GM21360 (cell line): ENCODE data around the gene SAFB.
"Not testable (repeated sequence)": the region's sequence is repeated elsewhere in the genome, so short reads cannot be mapped to it uniquely, and the experiment has no call there.

ENCODE experiments used
- ATAC-seq: cut with Tn5 transposase; IDR thresholded peaks from one replicate; pipeline ENCODE4 v1.9.1; 2021; ENCODE audit warnings: mild to moderate bottlenecking, moderate library complexity; ENCODE audit not compliant: unreplicated experiment

The SAFB gene

DNA sequence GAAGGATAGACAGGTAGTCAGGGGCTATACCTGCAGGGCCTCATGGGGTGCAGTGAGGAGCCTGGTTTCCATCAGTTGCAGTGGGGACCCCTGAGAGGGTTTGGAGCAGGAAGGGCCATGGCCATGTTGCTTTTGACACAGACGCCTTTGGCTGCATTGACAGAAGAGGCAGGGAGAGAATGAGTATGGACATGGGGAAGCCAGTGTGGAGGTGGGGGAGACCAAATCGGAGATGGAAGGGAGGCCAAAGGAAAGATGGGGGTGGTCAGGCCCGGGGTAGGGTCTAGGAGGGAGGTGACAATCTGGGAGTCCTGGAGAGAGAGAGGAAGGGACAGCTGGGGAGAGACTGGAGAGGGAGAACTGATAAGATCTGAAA, 59.2 kb downstream of the SAFB start:
- ATAC-seq = no peak

DNA sequence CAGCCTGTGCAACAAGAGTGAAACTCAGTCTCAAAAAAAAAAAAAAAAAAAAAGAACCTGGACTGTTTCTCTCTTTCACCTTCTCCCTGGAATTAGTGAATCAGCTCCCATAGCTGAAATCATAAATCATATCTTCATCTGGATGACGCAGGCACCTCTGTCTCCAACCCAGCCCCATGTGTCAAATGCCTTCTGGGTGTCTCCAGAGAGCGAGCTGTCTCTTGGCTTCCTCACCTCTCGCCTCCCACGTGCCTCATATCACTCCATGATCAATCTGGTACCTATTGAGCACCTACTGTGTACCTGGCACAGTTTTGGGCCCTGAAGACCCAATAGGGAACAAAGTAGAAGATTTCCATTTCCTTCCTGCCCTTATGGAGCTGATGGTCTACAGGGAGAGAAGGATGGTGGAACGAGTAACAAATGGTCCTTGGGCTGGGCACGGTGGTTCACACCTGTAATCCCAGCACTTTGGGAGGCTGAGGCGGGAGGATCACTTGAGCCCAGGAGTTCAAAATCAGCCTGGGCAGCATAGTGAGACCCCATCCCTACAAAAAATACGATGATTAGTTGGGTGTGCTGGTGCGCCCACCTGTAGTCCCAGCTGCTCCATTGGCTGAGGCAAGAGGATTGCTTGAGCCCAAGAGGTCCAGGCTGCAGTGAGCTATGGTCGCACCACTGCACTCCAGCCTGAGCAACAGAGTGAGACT, 60.4 kb downstream of the SAFB start:
- ATAC-seq = no peak

DNA sequence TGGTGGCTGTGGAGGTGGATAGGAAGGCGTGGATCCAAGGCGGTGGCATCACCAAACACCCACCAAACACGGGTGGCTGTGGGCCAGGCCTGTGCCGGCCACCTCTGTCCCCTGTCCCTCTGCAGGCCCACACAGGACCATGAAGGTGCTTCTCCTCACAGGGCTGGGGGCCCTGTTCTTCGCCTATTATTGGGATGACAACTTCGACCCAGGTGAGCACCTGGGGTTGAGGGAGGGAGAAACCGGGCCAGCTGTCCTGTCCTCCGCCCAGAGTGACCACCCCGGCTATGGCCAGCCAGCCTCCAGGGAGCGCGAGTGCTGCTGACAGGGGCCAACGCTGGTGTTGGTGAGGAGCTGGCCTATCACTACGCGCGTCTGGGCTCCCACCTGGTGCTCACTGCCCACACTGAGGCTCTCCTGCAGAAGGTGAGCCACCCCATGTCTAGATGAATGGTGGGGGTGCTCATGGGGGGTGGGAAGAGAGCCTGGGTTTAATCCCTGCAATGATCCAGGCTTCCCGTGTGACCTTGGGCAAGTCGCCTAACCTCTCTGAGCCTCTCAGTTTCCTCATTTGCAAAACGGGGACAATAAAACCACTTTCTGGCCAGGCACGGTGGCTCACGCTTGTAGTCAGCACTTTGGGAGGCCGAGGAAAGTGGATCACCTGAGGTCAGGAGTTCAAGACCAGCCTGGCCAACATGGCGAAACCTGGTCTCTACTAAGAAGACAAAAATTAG, 62.0 kb downstream of the SAFB start:
- ATAC-seq = no peak

DNA sequence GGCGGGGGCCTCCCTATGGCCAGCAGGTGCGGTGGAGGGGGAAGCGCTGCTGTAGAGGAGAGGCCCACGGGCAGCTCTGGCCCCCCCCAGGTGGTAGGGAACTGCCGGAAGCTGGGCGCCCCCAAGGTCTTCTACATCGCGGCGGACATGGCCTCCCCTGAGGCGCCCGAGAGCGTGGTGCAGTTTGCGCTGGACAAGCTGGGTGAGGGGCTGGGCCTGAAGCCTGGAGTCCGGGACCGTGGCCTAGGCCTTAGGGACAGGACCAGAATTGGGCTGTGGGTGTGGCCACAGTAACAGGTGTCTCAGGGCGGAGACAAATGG, 63.4 kb downstream of the SAFB start:
- ATAC-seq = peak; percentile 1

DNA sequence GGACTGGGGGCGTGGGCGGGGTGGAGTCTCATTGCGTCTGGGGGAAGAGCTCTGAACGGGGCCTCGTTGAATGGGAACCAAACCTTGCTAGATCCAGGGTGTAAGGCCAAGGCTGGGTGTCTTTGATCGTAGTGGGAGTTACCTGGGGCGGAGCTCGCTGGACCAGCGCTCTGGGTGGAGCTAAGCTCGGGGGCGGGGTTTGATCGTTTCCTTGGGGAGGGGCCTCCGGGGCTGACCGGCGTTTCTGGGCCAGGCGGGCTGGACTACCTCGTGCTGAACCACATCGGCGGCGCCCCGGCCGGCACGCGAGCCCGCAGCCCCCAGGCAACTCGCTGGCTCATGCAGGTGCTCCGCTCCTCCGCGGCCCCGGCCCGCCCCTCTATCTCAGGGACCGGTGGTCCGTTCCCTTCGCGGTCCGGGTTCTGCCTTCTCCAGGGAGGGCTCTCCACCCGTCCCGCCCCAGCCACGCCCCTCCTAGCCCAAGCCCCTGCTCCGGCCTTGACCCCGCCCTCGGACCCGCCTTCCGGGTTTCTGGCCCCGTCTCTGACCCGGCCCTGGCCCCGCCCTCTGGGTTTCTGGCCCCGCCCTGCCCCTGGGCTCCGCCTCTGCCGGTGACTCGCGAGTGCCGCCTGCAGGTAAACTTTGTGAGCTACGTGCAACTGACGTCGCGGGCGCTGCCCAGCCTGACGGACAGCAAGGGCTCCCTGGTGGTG, 63.9 kb downstream of the SAFB start:
- ATAC-seq = peak; percentile 44

DNA sequence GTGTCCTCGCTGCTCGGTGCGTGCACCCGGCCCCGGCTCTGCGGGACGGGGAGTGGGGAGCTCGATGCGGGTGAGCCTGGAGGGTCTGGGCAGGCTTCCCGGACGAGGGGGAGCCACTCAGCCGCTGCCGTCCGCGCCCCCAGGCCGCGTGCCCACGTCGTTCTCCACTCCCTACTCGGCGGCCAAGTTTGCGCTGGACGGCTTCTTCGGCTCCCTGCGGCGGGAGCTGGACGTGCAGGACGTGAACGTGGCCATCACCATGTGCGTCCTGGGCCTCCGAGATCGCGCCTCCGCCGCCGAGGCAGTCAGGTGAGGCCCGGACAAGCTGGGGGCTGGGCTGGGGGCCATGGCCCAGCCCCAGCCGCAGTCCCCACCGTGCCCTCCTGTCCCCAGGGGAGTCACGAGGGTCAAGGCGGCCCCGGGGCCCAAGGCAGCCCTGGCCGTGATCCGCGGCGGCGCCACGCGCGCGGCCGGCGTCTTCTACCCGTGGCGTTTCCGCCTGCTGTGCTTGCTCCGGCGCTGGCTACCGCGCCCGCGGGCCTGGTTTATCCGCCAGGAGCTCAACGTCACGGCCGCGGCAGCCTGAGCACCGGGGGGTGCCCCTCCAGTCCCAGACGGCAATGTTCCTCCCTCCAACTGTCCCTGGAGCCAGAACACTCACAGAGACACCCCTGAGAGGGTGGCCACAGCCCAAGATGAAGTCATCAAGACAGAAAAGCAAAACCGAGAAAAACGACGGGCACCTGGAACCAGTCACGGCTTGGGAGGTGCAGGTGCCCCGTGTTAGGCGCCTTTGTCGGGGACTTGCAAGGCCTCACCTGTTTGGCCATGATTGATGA, 64.7 kb downstream of the SAFB start:
- ATAC-seq = no peak

DNA sequence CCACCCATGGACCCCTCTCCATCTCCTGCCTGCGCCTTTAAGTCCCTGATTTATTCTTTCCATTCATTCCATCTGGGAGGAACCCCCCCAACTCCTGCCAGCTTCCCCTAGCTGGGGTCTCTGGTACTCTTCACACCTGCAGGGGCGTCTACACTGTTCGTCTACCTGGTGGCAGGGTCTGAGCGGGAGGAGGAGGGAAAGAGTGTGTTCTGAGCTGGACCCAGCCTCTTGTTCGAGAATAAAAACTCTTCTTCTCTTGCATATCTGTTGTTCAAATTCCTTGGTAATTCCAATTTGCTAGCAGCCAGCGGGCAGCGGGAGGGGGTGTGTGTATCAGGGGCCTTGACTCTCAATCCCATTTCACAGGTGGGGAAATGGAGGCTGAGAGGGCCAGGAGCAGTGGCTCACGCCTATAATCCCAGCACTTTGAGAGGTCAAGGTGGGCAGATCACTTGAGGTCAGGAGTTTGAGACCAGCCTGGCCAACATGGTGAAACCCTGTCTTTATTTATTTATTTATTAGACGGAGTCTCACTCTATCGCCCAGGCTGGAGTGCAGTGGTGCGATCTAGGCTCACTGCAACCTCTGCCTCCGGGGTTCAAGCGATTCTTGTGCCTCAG, 65.5 kb downstream of the SAFB start:
- ATAC-seq = not testable (repeated sequence)

DNA sequence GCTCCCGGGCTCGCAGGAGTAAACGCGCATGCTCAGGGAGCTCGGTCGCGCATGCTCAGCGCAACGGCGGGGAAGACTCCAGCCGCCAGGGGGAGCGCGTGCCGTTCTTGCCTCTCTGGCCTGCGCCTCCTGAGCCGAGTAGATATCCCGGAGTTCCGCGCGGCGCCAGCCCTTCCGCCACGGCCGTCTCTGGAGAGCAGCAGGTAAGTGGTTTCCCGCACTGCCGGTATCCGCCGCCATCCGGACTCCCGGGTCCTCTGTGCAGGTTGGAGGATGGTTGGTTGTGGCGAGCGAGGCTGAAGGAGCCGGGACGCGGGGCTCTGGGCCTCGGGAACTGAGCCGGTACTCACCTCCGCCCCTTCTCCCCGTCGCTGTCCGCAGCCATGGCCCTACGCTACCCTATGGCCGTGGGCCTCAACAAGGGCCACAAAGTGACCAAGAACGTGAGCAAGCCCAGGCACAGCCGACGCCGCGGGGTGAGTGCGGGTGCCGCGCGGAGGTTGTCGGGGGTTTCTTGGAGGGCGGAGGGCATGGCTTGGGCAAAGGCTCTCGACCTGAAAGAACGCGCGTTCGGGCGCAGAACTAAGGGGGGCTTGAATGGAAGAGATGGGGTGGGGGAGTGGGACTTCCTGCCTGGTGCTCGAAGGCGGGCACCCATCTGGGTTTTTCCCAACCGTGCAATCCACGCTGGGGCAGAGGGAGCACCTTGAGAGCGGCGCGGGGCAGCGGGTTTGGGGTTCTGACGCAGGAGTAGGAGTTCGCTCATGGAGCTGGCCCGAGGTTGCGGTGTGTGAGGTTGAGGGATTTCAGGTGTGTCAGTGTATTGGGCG, 67.5 kb downstream of the SAFB start, which contains the start of gene RPL36:
RPL36 (plus strand) TSS at position 171 of the 830 bp plus-strand sequence; CDS start at position 384, 213 bp downstream.
- peak; percentile 35 for ATAC-seq

DNA sequence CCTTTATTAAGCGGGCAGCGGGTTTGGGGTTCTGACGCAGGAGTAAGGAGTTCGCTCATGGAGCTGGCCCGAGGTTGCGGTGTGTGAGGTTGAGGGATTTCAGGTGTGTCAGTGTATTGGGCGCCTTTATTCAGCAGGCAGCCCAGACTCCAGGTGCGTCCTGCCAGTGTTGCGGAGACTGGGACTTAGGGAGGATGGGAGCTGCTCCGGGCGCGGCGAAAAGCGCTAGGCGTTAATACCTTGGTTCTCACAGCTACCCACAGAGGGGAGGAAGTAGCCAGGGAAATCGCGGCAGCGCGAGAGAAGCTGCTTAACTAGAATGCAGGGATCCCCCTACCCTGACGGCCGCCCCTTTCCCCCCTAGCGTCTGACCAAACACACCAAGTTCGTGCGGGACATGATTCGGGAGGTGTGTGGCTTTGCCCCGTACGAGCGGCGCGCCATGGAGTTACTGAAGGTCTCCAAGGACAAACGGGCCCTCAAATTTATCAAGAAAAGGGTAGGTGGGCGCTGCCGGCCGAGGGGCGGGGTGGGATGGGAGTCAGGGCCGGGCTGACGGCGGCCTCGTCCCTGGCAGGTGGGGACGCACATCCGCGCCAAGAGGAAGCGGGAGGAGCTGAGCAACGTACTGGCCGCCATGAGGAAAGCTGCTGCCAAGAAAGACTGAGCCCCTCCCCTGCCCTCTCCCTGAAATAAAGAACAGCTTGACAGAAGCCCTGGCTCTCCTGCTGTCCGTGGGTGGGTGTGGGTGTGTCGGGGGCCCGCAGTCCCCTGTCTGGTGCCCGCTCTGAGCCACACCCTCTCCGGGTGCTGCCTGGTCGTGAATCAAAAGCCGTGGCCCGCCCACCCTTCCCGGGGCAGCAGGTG, 68.3 kb downstream of the SAFB start:
- ATAC-seq = no peak

DNA sequence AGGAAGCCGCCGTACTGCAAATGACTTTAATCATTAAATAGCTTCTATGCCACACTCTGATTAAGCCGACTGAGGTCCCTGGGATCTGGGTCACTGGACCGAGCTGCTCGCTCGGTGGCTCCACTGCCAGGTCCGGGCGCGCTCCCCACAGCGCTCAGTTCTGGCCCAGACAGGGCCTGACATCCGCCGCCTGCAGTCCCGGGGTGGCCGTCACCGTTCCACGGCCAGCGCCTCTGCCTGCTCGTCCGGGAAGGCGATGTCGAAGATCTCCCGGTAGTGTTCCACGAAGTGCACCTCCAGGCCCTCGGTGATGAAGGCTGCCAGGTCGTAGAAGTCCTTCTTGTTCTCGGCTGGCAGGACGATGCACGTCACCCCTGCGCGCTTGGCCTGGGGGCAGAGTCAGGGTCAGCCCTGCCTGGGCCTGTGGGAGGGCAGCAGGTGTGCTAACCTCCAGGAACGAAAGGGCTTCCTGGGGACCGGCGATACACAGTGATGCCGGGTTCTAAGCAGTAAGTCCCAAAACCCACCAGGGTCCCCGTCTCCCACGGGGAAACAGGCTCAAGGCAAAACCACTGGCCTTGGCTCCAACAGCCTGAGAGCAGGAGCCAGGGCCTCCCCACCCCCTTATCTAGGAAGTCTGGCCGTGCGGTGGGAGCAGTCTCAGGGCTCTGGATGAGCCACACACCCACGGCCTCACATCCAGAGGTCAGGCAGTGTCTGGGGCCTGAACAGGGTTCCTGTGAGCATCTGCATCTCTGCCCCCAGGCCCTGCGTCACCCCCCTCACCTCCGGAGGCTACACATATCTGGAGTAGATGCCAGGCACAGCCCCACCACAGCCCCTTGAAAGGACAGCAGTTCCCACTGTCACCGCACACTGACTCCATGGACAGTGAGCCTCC, 69.2 kb downstream of the SAFB start:
- ATAC-seq = no peak

DNA sequence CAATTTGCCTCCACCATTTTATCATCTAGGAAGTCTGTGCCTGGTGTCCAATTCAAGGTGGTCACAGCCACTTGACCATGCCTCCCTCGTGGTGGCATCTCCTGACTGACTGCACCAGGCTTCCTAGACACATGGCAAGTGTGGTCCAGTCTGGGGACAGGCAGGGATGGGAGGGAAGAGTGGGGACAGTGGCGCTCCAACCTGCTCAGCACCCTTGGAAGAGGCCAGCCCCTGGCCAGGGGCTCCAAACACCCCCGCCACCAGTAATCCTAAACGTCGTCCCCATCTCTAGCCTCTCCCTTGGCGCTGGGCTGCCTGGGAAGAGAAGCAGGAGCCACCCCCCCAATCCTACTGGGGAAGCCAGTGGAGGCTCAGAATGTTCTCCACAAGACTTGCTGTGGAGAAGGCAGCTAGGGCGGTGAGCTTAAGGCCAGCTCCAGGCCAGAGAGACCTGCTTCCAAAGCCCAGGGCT, 69.9 kb downstream of the SAFB start:
- no peak for ATAC-seq

DNA sequence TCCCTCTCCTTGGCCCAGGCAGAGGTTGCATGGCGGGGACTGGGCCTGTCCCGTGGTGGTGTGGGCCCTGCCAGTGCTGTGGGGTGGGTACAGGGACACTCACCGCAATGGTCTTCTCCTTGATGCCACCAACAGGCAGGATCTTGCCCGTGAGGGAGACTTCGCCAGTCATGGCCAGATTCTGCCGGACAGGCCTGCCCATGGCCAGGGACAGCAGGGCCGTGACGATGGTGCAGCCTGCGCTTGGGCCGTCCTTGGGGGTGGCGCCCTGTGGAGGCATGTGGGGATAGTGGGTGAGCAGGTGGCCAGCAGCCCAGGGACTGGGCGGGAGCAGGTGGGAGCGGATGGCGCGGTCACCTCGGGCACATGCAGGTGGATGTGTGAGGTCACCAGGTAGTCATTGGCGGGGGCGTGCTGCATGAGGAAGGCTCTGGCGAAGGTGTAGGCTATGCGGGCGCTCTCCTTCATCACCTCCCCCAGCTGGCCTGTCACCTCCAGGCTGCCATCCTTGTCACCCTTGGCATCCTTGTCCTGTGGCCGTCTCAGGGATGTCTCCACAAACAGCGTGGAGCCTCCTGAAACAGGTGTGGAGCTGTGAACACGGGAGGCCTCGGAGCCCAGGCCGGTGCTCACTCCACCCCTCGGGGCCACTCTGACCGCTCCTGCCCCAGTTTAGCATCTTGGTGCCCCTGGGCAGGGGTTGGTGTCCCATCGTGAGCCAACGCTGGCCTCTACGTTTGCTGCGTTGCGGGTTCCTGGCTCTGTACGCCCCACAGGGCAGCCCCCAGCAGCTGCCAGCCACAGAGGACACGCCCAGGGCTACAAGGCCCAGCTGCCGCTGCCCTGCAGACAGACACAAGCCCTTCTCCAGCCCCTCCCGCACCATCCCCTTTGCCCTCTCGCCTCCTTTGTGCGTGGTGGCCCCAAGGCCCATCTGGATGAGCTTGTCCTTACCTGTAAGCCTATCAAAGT, 70.6 kb downstream of the SAFB start:
- ATAC-seq = no peak

DNA sequence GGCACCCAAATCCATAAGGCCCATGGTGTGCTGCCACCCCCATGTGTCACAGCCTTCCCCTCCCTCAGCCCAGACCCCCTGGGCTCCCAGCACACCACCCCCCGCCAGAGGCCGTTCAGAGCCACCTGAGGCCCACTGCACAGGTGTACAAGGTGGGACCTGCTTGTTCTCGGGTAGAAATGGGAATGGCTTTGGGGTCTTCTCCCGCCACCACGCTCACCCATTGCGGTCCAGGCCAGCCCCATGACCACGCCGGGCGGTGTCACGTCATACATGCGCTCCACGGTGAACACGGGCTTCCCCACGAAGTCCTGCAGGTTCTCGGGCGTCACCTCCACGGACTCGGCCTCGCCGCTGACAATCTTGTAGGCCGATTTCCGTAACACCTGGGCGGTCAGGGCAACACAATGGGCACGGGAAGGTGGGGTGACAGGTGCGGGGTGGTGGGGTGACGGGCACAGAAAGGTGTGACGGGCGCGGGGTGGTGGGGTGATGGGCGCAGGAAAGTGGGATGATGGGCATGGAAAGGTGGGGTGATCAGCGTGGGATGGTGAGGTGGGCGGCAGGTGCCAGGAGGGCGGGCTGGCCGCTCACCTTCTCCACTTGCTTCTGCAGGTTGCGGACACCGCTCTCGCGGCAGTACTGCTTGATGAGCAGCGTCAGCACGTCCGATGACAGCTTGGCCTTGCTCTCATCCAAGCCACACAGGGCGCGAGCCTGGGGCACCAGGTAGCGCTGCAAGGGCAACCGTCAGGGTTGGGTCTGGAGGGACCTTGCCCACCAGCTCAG, 71.5 kb downstream of the SAFB start:
- no peak for ATAC-seq

DNA sequence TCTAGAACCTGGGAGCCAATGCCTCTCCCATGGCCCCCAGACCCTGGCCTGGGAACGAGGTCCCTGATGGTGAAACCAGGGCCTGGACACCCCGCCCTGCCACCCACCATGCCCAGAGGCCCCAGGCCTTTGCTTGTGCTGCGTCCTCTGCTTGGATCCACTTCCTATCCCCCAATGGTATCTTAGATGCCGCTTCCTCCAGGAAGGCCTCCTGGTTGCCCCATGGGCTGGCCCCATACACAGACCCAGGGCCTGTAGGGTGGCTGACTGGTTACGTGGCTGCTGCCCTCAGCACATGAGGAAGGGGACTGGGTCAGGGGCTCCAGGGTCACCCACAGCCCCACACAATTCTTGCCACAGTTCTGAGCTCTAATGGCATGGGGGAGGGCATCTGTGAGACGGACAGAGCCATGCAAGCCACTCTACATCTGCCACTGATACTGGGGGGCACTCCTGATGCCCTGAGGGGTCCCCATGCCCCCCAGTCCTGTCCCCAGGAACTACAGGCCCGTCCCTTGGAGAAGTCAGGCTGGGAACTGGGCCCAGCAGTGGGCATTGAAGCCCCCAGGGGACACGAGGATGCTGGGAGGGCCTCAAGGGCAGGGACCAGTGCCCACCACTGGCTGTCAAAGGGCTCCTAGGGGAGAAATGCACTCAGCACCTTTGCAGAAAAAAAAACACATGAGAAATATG, 72.2 kb downstream of the SAFB start:
- no peak for ATAC-seq

DNA sequence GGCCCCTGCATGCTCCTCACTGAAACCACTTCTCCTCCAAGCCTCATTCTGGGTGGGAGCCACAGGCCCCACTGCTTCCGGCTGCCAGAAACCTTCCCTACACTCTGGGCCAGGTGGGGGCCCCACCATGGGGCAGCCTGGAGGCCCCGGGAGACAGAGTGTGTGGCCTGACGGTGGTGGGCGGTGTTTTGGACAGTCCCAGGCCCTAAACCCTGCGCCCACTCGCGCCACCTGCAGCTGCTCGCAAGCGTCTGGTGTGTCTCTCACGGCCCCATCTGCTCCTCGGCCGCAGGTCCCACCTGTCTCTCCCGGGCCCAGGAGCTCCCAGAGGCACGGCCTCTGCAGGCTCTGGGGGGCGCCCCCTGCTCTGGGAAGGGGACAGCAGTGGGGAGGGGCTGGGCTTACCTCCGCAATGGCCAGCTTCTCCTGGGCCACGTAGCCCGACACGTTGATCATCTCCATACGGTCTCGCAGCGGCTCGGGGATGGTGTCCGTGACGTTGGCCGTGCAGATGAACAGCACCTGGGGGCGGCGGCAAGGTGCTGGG, 72.8 kb downstream of the SAFB start:
- no peak for ATAC-seq
